BJ (cell line): Measurements from ENCODE around the gene RGL1. TPM values are rescaled to one million over a fixed set of nuclear protein-coding genes. Genes with fewer than 3 reads are reported as not detected.

Experiments used
- CTCF ChIA-PET: fragments of 350-600 bp; formaldehyde crosslinking; extraction: SDS; loops from one replicate; lab custom pipeline; 2021; ENCODE audit warnings: antibody characterized with exemption, inconsistent platforms; lab: Yijun Ruan, JAX
- POLR2A ChIA-PET: fragments of 300-600 bp; sonication (Branson Sonifier 250); formaldehyde crosslinking; extraction: SDS; loops from one replicate; lab custom pipeline; 2021; ENCODE audit warnings: antibody characterized with exemption; lab: Charles Lee
- DNase-seq: peaks from one replicate; pipeline ENCODE4 v3.0.0-alpha.2; 2011; ENCODE audit warnings: low read depth
- H3K27me3 ChIP-seq: 2 replicates; pipeline ENCODE4 v1.6.0; 2011; ENCODE audit warnings: low read length; ENCODE audit not compliant: control insufficient read depth, insufficient read depth
- H3K36me3 ChIP-seq: 2 replicates; pipeline ENCODE4 v1.5.1; 2011; ENCODE audit warnings: low read length; ENCODE audit not compliant: control insufficient read depth, insufficient read depth
- H3K4me3 ChIP-seq: 2 replicates; pipeline ENCODE4 v1.5.1; 2011; ENCODE audit warnings: low read depth, mild to moderate bottlenecking, control low read depth, low read length
- polyA plus RNA-seq: library from polyadenylated mRNA; depleted of rRNA; stranded (reverse); fragments of >200 nt; gene quantifications from 2 replicates; pipeline ENCODE4 v1.2.3, GENCODE V29; 2011
- TF ChIP-seq, protein P1 (sequence below): IDR thresholded peaks from 2 replicates; pipeline ENCODE4 v1.5.1; 2011; ENCODE audit warnings: low read depth, mild to moderate bottlenecking, control low read depth, inconsistent platforms, low read length, moderate library complexity; ENCODE audit not compliant: insufficient read depth

RGL1 gene
- polyA plus RNA-seq, 1 experiment = 9.7 TPM

DNA sequence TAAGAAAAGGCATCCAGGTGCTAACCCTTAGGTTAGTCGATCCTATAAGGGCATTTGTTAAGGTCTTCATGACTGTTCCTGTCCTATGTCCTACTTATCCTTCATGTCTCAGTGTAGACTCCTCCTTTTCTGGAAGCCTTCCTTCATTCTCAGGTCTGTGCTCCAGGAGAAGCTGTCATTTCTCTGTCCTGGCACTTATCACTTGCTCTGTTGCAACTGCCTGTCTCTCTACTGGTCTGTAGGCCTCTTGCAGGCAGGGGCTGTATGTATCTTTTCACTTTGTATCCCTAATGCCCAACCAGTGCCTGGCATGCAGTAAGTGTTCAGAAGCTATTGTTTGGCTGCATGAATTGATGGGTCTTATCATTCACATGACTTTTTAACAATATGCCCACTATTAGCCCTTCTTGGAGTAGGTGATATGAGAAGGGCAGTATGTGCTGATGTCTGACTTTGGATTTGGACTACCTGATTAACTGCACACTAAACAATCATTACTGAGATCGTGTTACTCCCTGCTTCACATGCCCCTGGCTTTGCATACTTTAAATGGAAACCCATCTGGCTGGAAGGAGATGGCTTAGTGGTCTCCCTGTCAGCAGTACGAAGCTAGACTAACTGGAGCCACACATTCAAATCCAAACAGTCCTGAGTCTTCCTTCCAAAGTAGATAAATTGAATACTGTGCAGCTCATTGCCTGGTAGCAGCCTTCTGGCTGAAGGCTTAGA lies 88.8 kb downstream of the RGL1 start:
- TF ChIP-seq, protein P1, sequence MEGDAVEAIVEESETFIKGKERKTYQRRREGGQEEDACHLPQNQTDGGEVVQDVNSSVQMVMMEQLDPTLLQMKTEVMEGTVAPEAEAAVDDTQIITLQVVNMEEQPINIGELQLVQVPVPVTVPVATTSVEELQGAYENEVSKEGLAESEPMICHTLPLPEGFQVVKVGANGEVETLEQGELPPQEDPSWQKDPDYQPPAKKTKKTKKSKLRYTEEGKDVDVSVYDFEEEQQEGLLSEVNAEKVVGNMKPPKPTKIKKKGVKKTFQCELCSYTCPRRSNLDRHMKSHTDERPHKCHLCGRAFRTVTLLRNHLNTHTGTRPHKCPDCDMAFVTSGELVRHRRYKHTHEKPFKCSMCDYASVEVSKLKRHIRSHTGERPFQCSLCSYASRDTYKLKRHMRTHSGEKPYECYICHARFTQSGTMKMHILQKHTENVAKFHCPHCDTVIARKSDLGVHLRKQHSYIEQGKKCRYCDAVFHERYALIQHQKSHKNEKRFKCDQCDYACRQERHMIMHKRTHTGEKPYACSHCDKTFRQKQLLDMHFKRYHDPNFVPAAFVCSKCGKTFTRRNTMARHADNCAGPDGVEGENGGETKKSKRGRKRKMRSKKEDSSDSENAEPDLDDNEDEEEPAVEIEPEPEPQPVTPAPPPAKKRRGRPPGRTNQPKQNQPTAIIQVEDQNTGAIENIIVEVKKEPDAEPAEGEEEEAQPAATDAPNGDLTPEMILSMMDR = no peak
- POLR2A ChIA-PET = no interaction called here
- CTCF ChIA-PET = interaction anchor here (0.6 to 2.1 kb wide), 4 partner anchors 10 to 176 kb away, joined by 3 to 4 read pairs (median 3); no protein-coding TSS in a partner anchor
- H3K27me3 ChIP-seq = no peaks in the 10 kb centered on the region
- no peaks in the 10 kb centered on the region; the same call in 1 of the 2 replicates for H3K36me3 ChIP-seq
- no peak for DNase-seq
- no peak overlapping the region for H3K4me3 ChIP-seq

DNA sequence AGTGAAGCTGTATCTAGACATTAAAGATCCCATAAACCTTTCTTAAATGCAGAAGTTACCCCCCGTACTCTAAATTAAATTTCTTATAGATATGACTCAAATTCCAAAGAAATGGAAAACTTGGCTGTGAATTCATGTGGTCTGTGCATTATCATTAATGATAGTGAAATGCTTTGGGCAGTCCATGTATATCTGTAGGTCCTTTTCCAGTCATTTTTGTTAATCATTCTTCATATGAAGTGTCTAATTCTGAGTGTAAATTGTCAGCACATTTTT lies 89.3 kb downstream of the RGL1 start:
- ChIA-PET CTCF (interaction anchor here (0.6 to 2.1 kb wide), 3 partner anchors 11 to 176 kb away, joined by 3 to 4 read pairs (median 3); no protein-coding TSS in a partner anchor), POLR2A (no interaction called here)

DNA sequence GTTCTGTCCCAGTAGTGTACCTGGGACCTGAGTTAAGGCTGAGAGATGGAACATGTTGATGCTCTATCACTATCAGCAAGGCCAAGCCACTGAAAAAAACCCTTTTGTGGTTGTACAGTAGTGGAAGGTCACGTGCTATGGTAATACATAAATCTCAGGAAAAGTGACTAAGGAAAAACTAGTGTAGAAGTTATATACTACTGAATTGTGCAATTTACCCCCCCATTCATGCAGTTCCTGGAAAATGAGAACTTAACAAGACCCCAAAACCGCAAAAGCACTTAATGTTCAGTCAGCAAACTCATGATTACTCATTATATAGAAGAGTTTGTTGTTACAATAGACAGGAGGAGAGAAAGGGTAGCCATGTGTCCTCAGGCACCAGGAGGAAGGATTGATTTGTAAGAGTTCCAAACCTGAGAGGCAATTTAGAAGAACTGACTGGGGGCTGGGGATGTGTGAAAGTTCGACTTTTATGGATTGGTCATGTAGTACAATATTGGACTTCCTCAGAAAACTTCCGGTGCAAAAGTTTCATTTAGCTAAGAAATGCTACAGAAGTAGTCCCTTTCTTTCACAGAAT lies 91.6 kb downstream of the RGL1 start:
- H3K27me3 ChIP-seq = no peaks in the 10 kb centered on the region
- TF ChIP-seq, protein P1 = no peak
- no peak for DNase-seq
- H3K4me3 ChIP-seq = no peak overlapping the region
- CTCF ChIA-PET = no interaction called here
- POLR2A ChIA-PET = no interaction called here
- H3K36me3 ChIP-seq = no peaks in the 10 kb centered on the region; the same call in 1 of the 2 replicates

More for the DNA sequence above, 89.3 kb downstream of the RGL1 start:
- H3K4me3 ChIP-seq = no peak overlapping the region
- H3K36me3 ChIP-seq = no peaks in the 10 kb centered on the region; the same call in 1 of the 2 replicates
- H3K27me3 ChIP-seq = no peaks in the 10 kb centered on the region
- TF ChIP-seq, protein P1 = no peak
- DNase-seq = no peak

DNA sequence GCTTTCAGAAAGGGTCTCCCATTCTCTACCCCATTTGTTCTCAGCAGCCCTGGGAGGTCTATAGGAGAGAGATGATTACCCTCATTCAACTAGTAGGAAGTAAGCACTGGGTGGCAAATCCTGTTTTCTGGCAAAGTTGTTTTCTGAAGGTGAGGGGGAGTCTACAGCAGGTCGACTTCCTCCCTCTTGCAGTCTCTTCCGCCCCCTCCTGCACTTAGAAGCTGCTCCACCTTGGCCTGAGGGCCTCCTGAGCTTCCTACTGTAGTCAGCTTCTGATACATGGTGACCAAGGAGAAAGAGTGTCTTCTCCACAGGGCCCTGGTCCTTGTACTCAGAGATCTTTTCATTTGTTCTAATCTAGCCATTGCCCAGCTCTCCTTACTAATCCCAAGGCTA lies 93.1 kb downstream of the RGL1 start:
- TF ChIP-seq, protein P1 = no peak
- ChIA-PET CTCF (interaction anchor here (0.9 kb wide), 1 partner anchor 18 kb away, joined by 6 read pairs; no protein-coding TSS in a partner anchor), POLR2A (no interaction called here)
- Histone ChIP-seq H3K36me3 (no peaks in the 10 kb centered on the region; the same call in 1 of the 2 replicates), H3K27me3 (no peaks in the 10 kb centered on the region), H3K4me3 (no peak overlapping the region)
- no peak for DNase-seq

DNA sequence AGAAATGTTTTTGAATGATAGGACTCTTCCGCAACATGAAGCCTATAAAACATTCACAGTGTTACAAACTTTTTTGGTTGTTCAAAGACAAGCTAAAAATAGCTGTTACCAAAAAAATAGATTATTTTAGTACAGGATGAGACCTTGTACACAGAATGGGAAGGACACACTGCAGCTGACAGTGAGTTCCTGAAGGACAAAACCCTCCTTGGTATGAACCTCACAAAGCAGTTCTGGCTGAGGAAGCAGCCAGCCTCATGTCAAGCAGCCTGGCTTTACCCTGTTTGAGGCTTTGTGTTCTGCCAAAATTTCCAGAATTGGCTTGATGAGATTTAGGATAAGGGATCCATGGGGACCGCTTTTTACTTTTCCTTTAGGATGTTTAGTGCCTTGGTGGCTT lies 93.7 kb downstream of the RGL1 start:
- no peaks in the 10 kb centered on the region for H3K27me3 ChIP-seq
- H3K4me3 ChIP-seq = no peak overlapping the region
- TF ChIP-seq, protein P1 = no peak
- ChIA-PET CTCF (interaction anchor here (0.9 kb wide), 1 partner anchor 17 kb away, joined by 6 read pairs; no protein-coding TSS in a partner anchor), POLR2A (no interaction called here)
- DNase-seq = no peak
- H3K36me3 ChIP-seq = no peaks in the 10 kb centered on the region; the same call in 1 of the 2 replicates
